Aorta (tissue), 5 donors: ENCODE measurements around the gene SH2D3C. TPM values are rescaled to one million over a fixed set of nuclear protein-coding genes. Genes with fewer than 3 reads are reported as not detected.

Experiments
- ATAC-seq: fragments of 200-7000 bp; cut with Tn5 transposase; one replicate; pipeline ENCODE4 v1.9.1; 2022; ENCODE audit warnings: moderate library complexity; ENCODE audit not compliant: low FRiP score
- DNase-seq, 2 donors: peaks; one replicate each; pipeline ENCODE4 v3.0.0-alpha.2; 2020
- H3K27ac ChIP-seq, 2 donors: one replicate each; pipeline ENCODE4 v1.5.1; 2013; ENCODE audit warnings: low read length in 2 of 2, mild to moderate bottlenecking in 2 of 2, moderate library complexity in 2 of 2, control low read depth in 1 of 2, inconsistent platforms in 1 of 2, low read depth in 1 of 2
- H3K27me3 ChIP-seq, 2 donors: one replicate each; pipeline ENCODE4 v1.6.1; 2013; ENCODE audit warnings: control low read depth in 1 of 2, low read length in 1 of 2, mild to moderate bottlenecking in 1 of 2, moderate library complexity in 1 of 2; ENCODE audit not compliant: insufficient read depth in 2 of 2, control insufficient read depth in 1 of 2
- H3K36me3 ChIP-seq, 2 donors: one replicate each; pipeline ENCODE4 v1.6.1; 2013; ENCODE audit warnings: control low read depth in 1 of 2, low read length in 1 of 2, mild to moderate bottlenecking in 1 of 2; ENCODE audit not compliant: insufficient read depth in 2 of 2, control insufficient read depth in 1 of 2
- H3K4me1 ChIP-seq, 2 donors: one replicate each; pipeline ENCODE4 v1.6.1; 2013; ENCODE audit warnings: low read length in 2 of 2, control low read depth in 1 of 2, mild to moderate bottlenecking in 1 of 2, moderate library complexity in 1 of 2; ENCODE audit not compliant: insufficient read depth in 2 of 2, control insufficient read depth in 1 of 2
- H3K4me3 ChIP-seq, 2 donors: one replicate each; pipeline ENCODE4 v1.5.1; 2013; ENCODE audit warnings: low read length in 2 of 2, control low read depth in 1 of 2, mild to moderate bottlenecking in 1 of 2
- H3K9me3 ChIP-seq: one replicate; pipeline ENCODE4 v1.6.1; 2013; ENCODE audit warnings: mild to moderate bottlenecking, low read length; ENCODE audit not compliant: control insufficient read depth
- WGBS, 2 donors: extraction: QIAGEN DNeasy Blood & Tissue Kit; methylation state at CpG; one replicate each; pipeline ENCODE4 v1.1.7; 2013; 5-methylcytosine and 5-hydroxymethylcytosine counted together
- intact Hi-C, 2 donors: fragments of 100-400 bp; cut with DNase I; formaldehyde crosslinking; loops; one replicate each; pipeline versions ENCODE4 v1.14.2 to v1.15.0; 2022
- polyA plus RNA-seq, 2 donors: library from polyadenylated mRNA; stranded (reverse); fragments of 200-250 nt; gene quantifications; one replicate each; pipeline ENCODE4 v1.2.3, GENCODE V29; 2013
- total RNA-seq, 2 donors: library from RNA; stranded (reverse); fragmentation: NEBNext Ultra II Directional; extraction: Animal tissue kit (Norgen Biotek cat#: 25700); gene quantifications; one replicate each; pipeline ENCODE4 v1.2.1, GENCODE V29; 2021
- donor health status: healthy with polysubstance abuse.
- donor health status: Bipolar disorder and iron deficiency.
- donor health status: DM: no; HTN: no; CAD: no.
- donor health status: DM: no; HTN: no; CAD: no.
- donor health status: DM: yes; HTN: yes; CAD: no.

Gene SH2D3C
- total and polyA plus RNA-seq, 4 donors = 0.13 to 34.8 (median 10.8) TPM

GRCh38 chr9:127698985-127699670 lies 79.3 kb downstream of the SH2D3C start:
- 9 to 11% methylated on average over 41 of the region's 41 CpGs for WGBS, 2 donors
- H3K9me3 ChIP-seq = no peaks in the 10 kb centered on the region
- no peaks in the 10 kb centered on the region for H3K27me3 ChIP-seq
- H3K36me3 ChIP-seq = peaks cover 0 to 3% of the 10 kb centered on the region in 2 donors
- ATAC-seq (peak; percentile 98), DNase-seq (peak; percentile 97 to 99)
- peak overlapping the region in 1 of 2 donors; percentile 50 for H3K27ac ChIP-seq
- H3K4me3 ChIP-seq = no peak overlapping the region
- no peaks in the 10 kb centered on the region for H3K4me1 ChIP-seq
- intact Hi-C loops = no loop called here

- DNase-seq (no peak), ATAC-seq (no peak)
- WGBS, 2 donors = 87 to 88% methylated on average over 5 of the region's 5 CpGs
- Histone ChIP-seq H3K9me3 (no peaks in the 10 kb centered on the region), H3K27me3 (no peaks in the 10 kb centered on the region), H3K4me3 (no peak overlapping the region), H3K36me3 (peaks cover 0 to 3% of the 10 kb centered on the region in 2 donors), H3K27ac (no peak overlapping the region), H3K4me1 (no peaks in the 10 kb centered on the region)
- intact Hi-C loops = no loop called here
Observed at GRCh38 chr9:127698386-127698785, 80.1 kb downstream of the SH2D3C start.

- Histone ChIP-seq H3K4me1 (no peaks in the 10 kb centered on the region), H3K36me3 (peaks cover 0 to 3% of the 10 kb centered on the region in 2 donors), H3K27ac (no peak overlapping the region), H3K4me3 (no peak overlapping the region), H3K9me3 (no peaks in the 10 kb centered on the region), H3K27me3 (no peaks in the 10 kb centered on the region)
- intact Hi-C loops = no loop called here
- DNase-seq (no peak), ATAC-seq (no peak)
- 70 to 83% methylated on average over 5 of the region's 5 CpGs for WGBS, 2 donors
Observed at GRCh38 chr9:127697575-127697974, 80.9 kb downstream of the SH2D3C start.

GRCh38 chr9:127694890-127695720 lies 83.4 kb downstream of the SH2D3C start:
- Histone ChIP-seq H3K27me3 (no peaks in the 10 kb centered on the region), H3K4me3 (no peak overlapping the region), H3K36me3 (peaks cover 0 to 5% of the 10 kb centered on the region in 2 donors), H3K27ac (no peak overlapping the region), H3K4me1 (no peaks in the 10 kb centered on the region), H3K9me3 (no peaks in the 10 kb centered on the region)
- WGBS, 2 donors = 77 to 79% methylated on average over 9 of the region's 9 CpGs
- intact Hi-C loops = no loop called here
- ATAC-seq (no peak), DNase-seq (no peak)

GRCh38 chr9:127693697-127694096 lies 84.8 kb downstream of the SH2D3C start:
- no peak overlapping the region for H3K27ac ChIP-seq
- intact Hi-C loops = no loop called here
- no peaks in the 10 kb centered on the region for H3K4me1 ChIP-seq
- ATAC-seq (no peak), DNase-seq (no peak)
- no peaks in the 10 kb centered on the region for H3K9me3 ChIP-seq
- no peaks in the 10 kb centered on the region for H3K27me3 ChIP-seq
- H3K4me3 ChIP-seq = no peak overlapping the region
- H3K36me3 ChIP-seq = peaks cover 0 to 5% of the 10 kb centered on the region in 2 donors
- 95% methylated on average over 4 of the region's 4 CpGs for WGBS, 2 donors

- no peak for ATAC-seq
- intact Hi-C loops = no loop called here
- WGBS, 2 donors = 88 to 89% methylated on average over 10 of the region's 10 CpGs
- DNase-seq = no peak
- H3K9me3 ChIP-seq = no peaks in the 10 kb centered on the region
- no peak overlapping the region for H3K27ac ChIP-seq
- no peaks in the 10 kb centered on the region for H3K27me3 ChIP-seq
- H3K4me3 ChIP-seq = no peak overlapping the region
- H3K36me3 ChIP-seq = peaks cover 0 to 5% of the 10 kb centered on the region in 2 donors
- H3K4me1 ChIP-seq = no peaks in the 10 kb centered on the region
Observed at GRCh38 chr9:127693143-127693542, 85.3 kb downstream of the SH2D3C start.

GRCh38 chr9:127692071-127692470 lies 86.4 kb downstream of the SH2D3C start:
- ATAC-seq (no peak), DNase-seq (no peak)
- intact Hi-C loops = no loop called here
- no peak overlapping the region for H3K27ac ChIP-seq
- H3K9me3 ChIP-seq = no peaks in the 10 kb centered on the region
- no peaks in the 10 kb centered on the region for H3K4me1 ChIP-seq
- H3K36me3 ChIP-seq = peaks cover 0 to 5% of the 10 kb centered on the region in 2 donors
- WGBS, 2 donors = 84 to 87% methylated on average over 20 of the region's 20 CpGs
- no peaks in the 10 kb centered on the region for H3K27me3 ChIP-seq
- H3K4me3 ChIP-seq = no peak overlapping the region

GRCh38 chr9:127690735-127691134 lies 87.7 kb downstream of the SH2D3C start:
- Histone ChIP-seq H3K9me3 (no peaks in the 10 kb centered on the region), H3K4me1 (no peaks in the 10 kb centered on the region), H3K4me3 (no peak overlapping the region), H3K27me3 (no peaks in the 10 kb centered on the region), H3K36me3 (peaks cover 0 to 5% of the 10 kb centered on the region in 2 donors), H3K27ac (no peak overlapping the region)
- ATAC-seq (no peak), DNase-seq (no peak)
- intact Hi-C loops = no loop called here
- 94% methylated on average over 10 of the region's 10 CpGs for WGBS, 2 donors
